K562 (cell line): ENCODE measurements around the gene FITM2. TPM values are rescaled to one million over a fixed set of nuclear protein-coding genes. Genes with fewer than 3 reads are reported as not detected.

ENCODE experiments used
- ATAC-seq: fragments of 200-7000 bp; cut with Tn5 transposase; 3 replicates; pipeline ENCODE4 v1.9.1; 2020; ENCODE audit warnings: moderate library complexity
- BruUV-seq: library from RNA; stranded (reverse); fragments of 400-500 nt; replicated peaks from 2 replicates; lab custom pipeline; 2021; lab: Mats Ljungman, UMichigan
- CTCF ChIA-PET: fragments of 300-600 bp; formaldehyde crosslinking; extraction: SDS; loops from one replicate; lab custom pipeline; 2021; ENCODE audit warnings: low intra/inter-chr PET ratio; lab: Yijun Ruan, JAX
- POLR2A ChIA-PET: fragments of 300-600, 350-650 bp; sonication (Branson Sonifier 250); formaldehyde crosslinking; extraction: SDS; loops from one replicate; lab custom pipeline; 2021; ENCODE audit warnings: antibody characterized with exemption, inconsistent platforms; lab: Yijun Ruan, JAX
- DNase-seq, 4 experiments: peaks; one replicate each; pipeline versions ENCODE4 v3.0.0 to v3.0.0-alpha.2; 2011 to 2018; ENCODE audit warnings: low spot score in 3 of 4, mixed read lengths in 3 of 4; ENCODE audit errors: extremely low read depth in 1 of 4
- FAIRE-seq: peaks from 2 replicates; lab custom pipeline; 2011; peaks lifted over from hg19 to GRCh38; lab: Jason Lieb, UNC
- H2AFZ ChIP-seq: 2 replicates; pipeline ENCODE4 v1.6.0; 2011; ENCODE audit warnings: low read depth, low read length, control low read depth, inconsistent platforms
- H3K27ac ChIP-seq: fragments of 200-600 bp; 3 replicates; pipeline ENCODE4 v1.8.0; 2011; ENCODE audit warnings: low read depth, mild to moderate bottlenecking, control low read depth, inconsistent platforms, low read length, moderate library complexity, mixed read lengths; ENCODE audit errors: extremely low read depth
- H3K27me3 ChIP-seq, 2 experiments: fragments of 300-600 bp in 1 of 2; 2 replicates in 1 of 2; 3 replicates in 1 of 2; pipeline versions ENCODE4 v1.6.0 to v1.8.0; 2011; ENCODE audit warnings: inconsistent platforms in 2 of 2, low read length in 2 of 2, mild to moderate bottlenecking in 1 of 2, mixed read lengths in 1 of 2, moderate library complexity in 1 of 2; ENCODE audit not compliant: control insufficient read depth in 2 of 2, insufficient read depth in 2 of 2
- H3K36me3 ChIP-seq: fragments of 300-600 bp; 3 replicates; pipeline ENCODE4 v1.8.0; 2011; ENCODE audit warnings: mild to moderate bottlenecking, low read length, inconsistent platforms; ENCODE audit not compliant: control insufficient read depth, insufficient read depth
- H3K4me1 ChIP-seq, 2 experiments: fragments of 200-600 bp in 1 of 2; replicated peaks in 1 of 2; 2 replicates in 1 of 2; 3 replicates in 1 of 2; pipeline versions ENCODE4 v1.5.1 to v1.8.0; 2011; ENCODE audit warnings: inconsistent platforms in 2 of 2, low read length in 2 of 2, mild to moderate bottlenecking in 1 of 2, mixed read lengths in 1 of 2, moderate library complexity in 1 of 2; ENCODE audit not compliant: control insufficient read depth in 2 of 2, insufficient read depth in 2 of 2
- H3K4me2 ChIP-seq: 2 replicates; pipeline ENCODE4 v1.6.1; 2011; ENCODE audit warnings: low read length, control low read depth, inconsistent platforms, mixed read lengths; ENCODE audit not compliant: insufficient read depth
- H3K4me3 ChIP-seq: fragments of 200-600 bp; sonication (generic), shearing (Covaris generic); 2 replicates; pipeline ENCODE4 v1.5.1; 2016; ENCODE audit warnings: control low read depth, inconsistent platforms
- H3K79me2 ChIP-seq: fragments of 200-600 bp; 3 replicates; pipeline ENCODE4 v1.8.0; 2011; ENCODE audit warnings: low read length, inconsistent platforms; ENCODE audit not compliant: control insufficient read depth, insufficient read depth
- H3K9ac ChIP-seq, 2 experiments: 2 replicates each; pipeline versions ENCODE4 v1.6.0 to v1.6.1; 2011; ENCODE audit warnings: low read depth in 2 of 2, low read length in 2 of 2, control low read depth in 1 of 2, inconsistent platforms in 1 of 2, mild to moderate bottlenecking in 1 of 2, mixed read lengths in 1 of 2; ENCODE audit not compliant: insufficient read depth in 1 of 2
- H3K9me1 ChIP-seq: one replicate; pipeline ENCODE4 v1.6.0; 2011; ENCODE audit warnings: inconsistent platforms, mild to moderate bottlenecking, low read length, moderate library complexity; ENCODE audit not compliant: control insufficient read depth, insufficient read depth
- H3K9me3 ChIP-seq: replicated peaks from 2 replicates; pipeline ENCODE4 v1.5.1; 2011; ENCODE audit warnings: low read depth, low read length, inconsistent platforms; ENCODE audit not compliant: control insufficient read depth, insufficient read depth
- H4K20me1 ChIP-seq: replicated peaks from 2 replicates; pipeline ENCODE4 v1.6.1; 2011; ENCODE audit warnings: low read length, inconsistent platforms, mixed read lengths; ENCODE audit not compliant: control insufficient read depth, insufficient read depth
- BCOR ChIP-seq: fragments of 450-650 bp; IDR thresholded peaks from 2 replicates; pipeline ENCODE4 v1.6.1; 2016
- BRF1 ChIP-seq: IDR thresholded peaks from 3 replicates; pipeline ENCODE4 v1.6.1; 2011; ENCODE audit warnings: borderline replicate concordance, mild to moderate bottlenecking; ENCODE audit not compliant: insufficient read length; ENCODE audit errors: extremely low read depth
- EWSR1 ChIP-seq: fragments of 450-650 bp; IDR thresholded peaks from 2 replicates; pipeline ENCODE4 v1.6.1; 2018; ENCODE audit warnings: borderline replicate concordance, mild to moderate bottlenecking, low read depth, moderate library complexity; ENCODE audit not compliant: partially characterized antibody
- GATA2 ChIP-seq: sonication (generic); formaldehyde crosslinking; IDR thresholded peaks from 2 replicates; pipeline ENCODE4 v1.4.0; 2020; ENCODE audit warnings: mild to moderate bottlenecking, missing genetic modification reagents
- NR2C1 ChIP-seq, 2 experiments: fragments of 450-650 bp; IDR thresholded peaks; 2 replicates each; pipeline ENCODE4 v1.6.1; 2017; ENCODE audit warnings: mild to moderate bottlenecking in 2 of 2, antibody characterized with exemption in 1 of 2, inconsistent platforms in 1 of 2, missing compliant biosample characterization in 1 of 2, missing genetic modification characterization in 1 of 2
- POLR2B ChIP-seq: fragments of 450-650 bp; IDR thresholded peaks from 2 replicates; pipeline ENCODE4 v1.6.1; 2018; ENCODE audit warnings: low read depth; ENCODE audit not compliant: partially characterized antibody
- RBM25 ChIP-seq: fragments of 200-400 bp; formaldehyde crosslinking; IDR thresholded peaks from 2 replicates; pipeline ENCODE4 v1.6.1; 2018; ENCODE audit warnings: low read length, low read depth, moderate library complexity; ENCODE audit not compliant: severe bottlenecking
- ZFP36 ChIP-seq: fragments of 150-350 bp; IDR thresholded peaks from 2 replicates; pipeline ENCODE4 v1.6.1; 2018; ENCODE audit warnings: low read length, low read depth; ENCODE audit not compliant: partially characterized antibody
- ZNF280B ChIP-seq: fragments of 250-450 bp; sonication (Bioruptor Pico); IDR thresholded peaks from 2 replicates; pipeline ENCODE4 v1.5.1; 2021; ENCODE audit warnings: mild to moderate bottlenecking
- WGBS: fragments of 100-300 bp; shearing (Covaris generic); methylation state at CpG from one replicate; pipeline ENCODE4 v1.1.6; 2016; ENCODE audit warnings: low coverage, mixed read lengths; ENCODE audit not compliant: insufficient coverage; ENCODE audit errors: missing lambda C conversion rate; 5-methylcytosine and 5-hydroxymethylcytosine counted together
- in situ Hi-C: fragments of 300-500 bp; cut with MboI; formaldehyde crosslinking; loops from 4 replicates; pipeline ENCODE4 v1.15.0; 2018; ENCODE audit warnings: inconsistent platforms, mixed read lengths
- intact Hi-C: fragments of 100-400 bp; cut with micrococcal nuclease; formaldehyde crosslinking; loops from 2 replicates; pipeline ENCODE4 v1.14.2; 2022
- polyA plus RNA-seq, 8 experiments: library from polyadenylated mRNA; depleted of rRNA in 4 of 8; stranded (reverse) in 5 of 8; unstranded in 3 of 8; fragments of >200 nt; fragmentation: Nextera tagmentation in 2 of 8; fragmentation: Illumina TruSeq in 1 of 8; extraction: Ambion mirVana in 2 of 8; extraction: Trizol in 1 of 8; gene quantifications; 2 replicates each; pipeline versions ENCODE4 v1.2.1 to v1.2.3, GENCODE V29; 2011 to 2014; ENCODE audit warnings: inconsistent platforms in 1 of 8, missing spikeins in 1 of 8
- total RNA-seq, 7 experiments: library from RNA; depleted of rRNA in 6 of 7; stranded (reverse); fragments of >200 nt in 6 of 7; fragmentation: Illumina TruSeq in 2 of 7; extraction: Trizol in 2 of 7; gene quantifications; 2 replicates each; pipeline versions ENCODE4 v1.2.1 to v1.2.3, GENCODE V29; 2011 to 2021; ENCODE audit warnings: low replicate concordance in 1 of 7
- TF ChIP-seq, protein P1 (sequence below): fragments of 250-450 bp; sonication (Bioruptor Pico); IDR thresholded peaks from 2 replicates; pipeline ENCODE4 v1.4.0; 2020; ENCODE audit warnings: mild to moderate bottlenecking, moderate library complexity
- TF ChIP-seq, protein P2 (sequence below): fragments of 450-650 bp; formaldehyde crosslinking; IDR thresholded peaks from 2 replicates; pipeline ENCODE4 v1.4.0; 2020; ENCODE audit warnings: mild to moderate bottlenecking, moderate library complexity

FITM2 gene
- total and polyA plus RNA-seq, 9 of the 15 experiments (the other 6 are each of a cell fraction or from before 2014, with no cell fraction given) = 0.64 to 2.8 (median 1.8) TPM

- Histone ChIP-seq H3K36me3 (no peaks in the 10 kb centered on the region), H3K9me1 (no peaks in the 10 kb centered on the region), H2AFZ (no peak overlapping the region), H3K9ac (no peak overlapping the region), H3K79me2 (no peaks in the 10 kb centered on the region), H3K4me1 (no peaks in the 10 kb centered on the region; a peak in 1 of 5 replicates), H3K4me2 (no peak overlapping the region), H3K27me3 (peaks cover 2 to 6% of the 10 kb centered on the region in 2 experiments; a peak in 1 of 5 replicates), H4K20me1 (peaks cover 8% of the 10 kb centered on the region), H3K9me3 (no peaks in the 10 kb centered on the region), H3K4me3 (no peak overlapping the region), H3K27ac (no peak overlapping the region)
- intact Hi-C loops (no loop called here), in situ Hi-C loops (no loop called here)
- BruUV-seq = no TSS peak
- POLR2A ChIA-PET = no interaction called here
- no peak for DNase-seq
- no peak for FAIRE-seq
- CTCF ChIA-PET = no interaction called here
- 10% methylated on average over 19 of the region's 21 CpGs for WGBS
- no peak; the same call in 2 of the 3 replicates for ATAC-seq
- no peak for TF ChIP-seq GATA2 (CRISPR knock-in tag)
- no peak for TF ChIP-seq BRF1
- TF ChIP-seq EWSR1 = no peak
- no peak for TF ChIP-seq NR2C1 (IDR thresholded peaks at IDR 0.05)
- 0 out of 2 replicates have a peak, but pooled peaks have one; percentile 12 for TF ChIP-seq NR2C1 (tag; IDR thresholded peaks at IDR 0.05)
- no peak for TF ChIP-seq POLR2B
Measured at GRCh38 chr20:44256961-44257360, 54.0 kb downstream of the FITM2 start.

DNA sequence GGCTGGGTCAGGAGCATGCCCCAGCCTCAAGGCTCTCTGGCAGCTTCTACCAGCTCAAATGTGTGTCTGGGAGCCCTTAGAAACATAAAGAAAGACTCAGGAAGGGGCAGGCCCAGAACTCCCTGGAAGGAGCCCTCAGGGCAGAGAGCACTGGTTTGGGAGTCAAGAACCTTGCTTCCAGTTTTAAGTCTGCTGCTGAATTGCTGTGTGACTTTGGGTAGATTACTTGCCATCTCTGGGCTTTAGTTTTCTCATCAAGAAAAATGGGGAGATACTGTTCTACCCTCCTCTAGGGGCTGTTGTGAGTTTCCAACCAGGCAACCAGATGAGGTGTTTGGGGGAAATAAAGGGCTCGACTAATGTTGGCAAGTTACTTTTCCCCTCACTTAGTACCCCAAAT, 55.1 kb downstream of the FITM2 start:
- in situ Hi-C loops (no loop called here), intact Hi-C loops (no loop called here)
- H3K79me2 ChIP-seq = no peaks in the 10 kb centered on the region
- no peaks in the 10 kb centered on the region for H3K36me3 ChIP-seq
- ATAC-seq = no peak
- no peak overlapping the region for H3K4me2 ChIP-seq
- peaks cover 8% of the 10 kb centered on the region for H4K20me1 ChIP-seq
- CTCF ChIA-PET = no interaction called here
- H3K9ac ChIP-seq = no peak overlapping the region
- no peak for FAIRE-seq
- 13% methylated on average over 1 of the region's 1 CpG for WGBS
- peaks cover 0 to 6% of the 10 kb centered on the region in 2 experiments; a peak in 1 of 5 replicates for H3K27me3 ChIP-seq
- no TSS peak for BruUV-seq
- H3K9me1 ChIP-seq = no peaks in the 10 kb centered on the region
- POLR2A ChIA-PET = no interaction called here
- no peaks in the 10 kb centered on the region; a peak in 1 of 5 replicates for H3K4me1 ChIP-seq
- H2AFZ ChIP-seq = no peak overlapping the region
- H3K27ac ChIP-seq = no peak overlapping the region
- DNase-seq = no peak
- H3K9me3 ChIP-seq = no peaks in the 10 kb centered on the region
- H3K4me3 ChIP-seq = no peak overlapping the region
- TF ChIP-seq, protein P1, sequence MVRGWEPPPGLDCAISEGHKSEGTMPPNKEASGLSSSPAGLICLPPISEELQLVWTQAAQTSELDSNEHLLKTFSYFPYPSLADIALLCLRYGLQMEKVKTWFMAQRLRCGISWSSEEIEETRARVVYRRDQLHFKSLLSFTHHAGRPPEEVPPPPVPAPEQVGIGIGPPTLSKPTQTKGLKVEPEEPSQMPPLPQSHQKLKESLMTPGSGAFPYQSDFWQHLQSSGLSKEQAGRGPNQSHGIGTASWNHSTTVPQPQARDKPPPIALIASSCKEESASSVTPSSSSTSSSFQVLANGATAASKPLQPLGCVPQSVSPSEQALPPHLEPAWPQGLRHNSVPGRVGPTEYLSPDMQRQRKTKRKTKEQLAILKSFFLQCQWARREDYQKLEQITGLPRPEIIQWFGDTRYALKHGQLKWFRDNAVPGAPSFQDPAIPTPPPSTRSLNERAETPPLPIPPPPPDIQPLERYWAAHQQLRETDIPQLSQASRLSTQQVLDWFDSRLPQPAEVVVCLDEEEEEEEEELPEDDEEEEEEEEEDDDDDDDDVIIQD (CRISPR knock-in tag) = no peak
- TF ChIP-seq, protein P2, sequence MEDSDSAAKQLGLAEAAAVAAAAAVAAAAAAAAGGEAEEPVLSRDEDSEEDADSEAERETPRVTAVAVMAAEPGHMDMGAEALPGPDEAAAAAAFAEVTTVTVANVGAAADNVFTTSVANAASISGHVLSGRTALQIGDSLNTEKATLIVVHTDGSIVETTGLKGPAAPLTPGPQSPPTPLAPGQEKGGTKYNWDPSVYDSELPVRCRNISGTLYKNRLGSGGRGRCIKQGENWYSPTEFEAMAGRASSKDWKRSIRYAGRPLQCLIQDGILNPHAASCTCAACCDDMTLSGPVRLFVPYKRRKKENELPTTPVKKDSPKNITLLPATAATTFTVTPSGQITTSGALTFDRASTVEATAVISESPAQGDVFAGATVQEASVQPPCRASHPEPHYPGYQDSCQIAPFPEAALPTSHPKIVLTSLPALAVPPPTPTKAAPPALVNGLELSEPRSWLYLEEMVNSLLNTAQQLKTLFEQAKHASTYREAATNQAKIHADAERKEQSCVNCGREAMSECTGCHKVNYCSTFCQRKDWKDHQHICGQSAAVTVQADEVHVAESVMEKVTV = no peak
- TF ChIP-seq ZFP36 (peak; percentile 81), BCOR (peak; percentile 38; the same call in 1 of the 2 replicates), ZNF280B (no peak), RBM25 (peak; percentile 84)
